ENCODE measurements around the gene PC. TPM values are rescaled to one million over a fixed set of nuclear protein-coding genes. Genes with fewer than 3 reads are reported as not detected.
A peak's percentile ranks its signal among the peaks of the same experiment; 100 is the strongest.

PC gene
- total RNA-seq, 1 experiment from 2014 or later: 24.5 TPM

DNA sequence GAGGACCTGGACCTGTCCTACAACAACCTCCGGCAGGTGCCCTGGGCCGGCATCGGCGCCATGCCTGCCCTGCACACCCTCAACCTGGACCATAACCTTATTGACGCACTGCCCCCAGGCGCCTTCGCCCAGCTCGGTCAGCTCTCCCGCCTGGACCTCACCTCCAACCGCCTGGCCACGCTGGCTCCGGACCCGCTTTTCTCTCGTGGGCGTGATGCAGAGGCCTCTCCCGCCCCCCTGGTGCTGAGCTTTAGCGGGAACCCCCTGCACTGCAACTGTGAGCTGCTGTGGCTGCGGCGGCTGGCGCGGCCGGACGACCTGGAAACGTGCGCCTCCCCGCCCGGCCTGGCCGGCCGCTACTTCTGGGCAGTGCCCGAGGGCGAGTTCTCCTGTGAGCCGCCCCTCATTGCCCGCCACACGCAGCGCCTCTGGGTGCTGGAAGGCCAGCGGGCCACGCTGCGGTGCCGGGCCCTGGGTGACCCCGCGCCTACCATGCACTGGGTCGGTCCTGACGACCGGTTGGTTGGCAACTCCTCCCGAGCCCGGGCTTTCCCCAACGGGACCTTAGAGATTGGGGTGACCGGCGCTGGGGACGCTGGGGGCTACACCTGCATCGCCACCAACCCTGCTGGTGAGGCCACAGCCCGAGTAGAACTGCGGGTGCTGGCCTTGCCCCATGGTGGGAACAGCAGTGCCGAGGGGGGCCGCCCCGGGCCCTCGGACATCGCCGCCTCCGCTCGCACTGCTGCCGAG lies 99.8 kb downstream of the PC start:
- H3K4me2 ChIP-seq (ENCODE audit: low read length): peak overlapping the region; percentile 93
- CTCF ChIA-PET: no interaction called here
- no peak overlapping the region for H3K27ac ChIP-seq (ENCODE audit: low read length)
- ATAC-seq: no peak
- no peaks in the 10 kb centered on the region for H3K9me3 ChIP-seq (ENCODE audit: low read length)
- intact Hi-C loops (cut with micrococcal nuclease): no loop called here
- no peaks in the 10 kb centered on the region for H4K20me1 ChIP-seq (ENCODE audit: low read length)
- no peaks in the 10 kb centered on the region; the same call in 1 of the 2 replicates for H3K36me3 ChIP-seq (ENCODE audit: low read depth, low read length)
- peak overlapping the region; percentile 95 for H3K4me3 ChIP-seq (ENCODE audit: low read length)
- H3K9me2 ChIP-seq (replicated peaks; ENCODE audit: low read length): no peaks in the 10 kb centered on the region
- TF ChIP-seq EZH2phosphoT487 (IDR thresholded peaks at IDR 0.05; ENCODE audit: borderline replicate concordance, low read length) (no peak), EZH2 (IDR thresholded peaks at IDR 0.05; ENCODE audit: low read length, unreplicated experiment) (no peak)
- TF ChIP-seq, protein P1, sequence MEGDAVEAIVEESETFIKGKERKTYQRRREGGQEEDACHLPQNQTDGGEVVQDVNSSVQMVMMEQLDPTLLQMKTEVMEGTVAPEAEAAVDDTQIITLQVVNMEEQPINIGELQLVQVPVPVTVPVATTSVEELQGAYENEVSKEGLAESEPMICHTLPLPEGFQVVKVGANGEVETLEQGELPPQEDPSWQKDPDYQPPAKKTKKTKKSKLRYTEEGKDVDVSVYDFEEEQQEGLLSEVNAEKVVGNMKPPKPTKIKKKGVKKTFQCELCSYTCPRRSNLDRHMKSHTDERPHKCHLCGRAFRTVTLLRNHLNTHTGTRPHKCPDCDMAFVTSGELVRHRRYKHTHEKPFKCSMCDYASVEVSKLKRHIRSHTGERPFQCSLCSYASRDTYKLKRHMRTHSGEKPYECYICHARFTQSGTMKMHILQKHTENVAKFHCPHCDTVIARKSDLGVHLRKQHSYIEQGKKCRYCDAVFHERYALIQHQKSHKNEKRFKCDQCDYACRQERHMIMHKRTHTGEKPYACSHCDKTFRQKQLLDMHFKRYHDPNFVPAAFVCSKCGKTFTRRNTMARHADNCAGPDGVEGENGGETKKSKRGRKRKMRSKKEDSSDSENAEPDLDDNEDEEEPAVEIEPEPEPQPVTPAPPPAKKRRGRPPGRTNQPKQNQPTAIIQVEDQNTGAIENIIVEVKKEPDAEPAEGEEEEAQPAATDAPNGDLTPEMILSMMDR (conservative IDR thresholded peaks at IDR 0.05; ENCODE audit: low read depth, low read length): no peak
- BruUV-seq (replicated peaks): TSS peak; percentile 44
- no peak for DNase-seq
- H3K4me1 ChIP-seq (ENCODE audit: insufficient read depth, low read length): peaks cover 17% of the 10 kb centered on the region
- H3K27me3 ChIP-seq (ENCODE audit: low read length): no peaks in the 10 kb centered on the region
- H3K79me2 ChIP-seq (ENCODE audit: low read length): peaks cover 27% of the 10 kb centered on the region
- H3K9ac ChIP-seq (ENCODE audit: low read length): no peak overlapping the region
- H3F3A ChIP-seq (ENCODE audit: low read length, unreplicated experiment): no peaks in the 10 kb centered on the region
- POLR2A ChIA-PET (ENCODE audit: unreplicated experiment): no interaction called here
- H2AFZ ChIP-seq (ENCODE audit: low read length): no peak overlapping the region

DNA sequence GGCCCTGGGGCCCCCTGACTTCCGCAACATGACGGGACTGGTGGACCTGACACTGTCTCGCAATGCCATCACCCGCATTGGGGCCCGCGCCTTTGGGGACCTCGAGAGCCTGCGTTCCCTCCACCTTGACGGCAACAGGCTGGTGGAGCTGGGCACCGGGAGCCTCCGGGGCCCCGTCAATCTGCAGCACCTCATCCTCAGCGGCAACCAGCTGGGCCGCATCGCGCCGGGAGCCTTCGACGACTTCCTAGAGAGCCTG lies 100.3 kb downstream of the PC start:
- Histone ChIP-seq H3K4me1 (ENCODE audit: insufficient read depth, low read length) (peaks cover 17% of the 10 kb centered on the region), H3K4me3 (ENCODE audit: low read length) (peak overlapping the region; percentile 95), H3F3A (ENCODE audit: low read length, unreplicated experiment) (no peaks in the 10 kb centered on the region), H3K79me2 (ENCODE audit: low read length) (peaks cover 27% of the 10 kb centered on the region), H2AFZ (ENCODE audit: low read length) (no peak overlapping the region), H3K9ac (ENCODE audit: low read length) (peak overlapping the region; percentile 84; the same call in 1 of the 2 replicates), H3K9me2 (replicated peaks; ENCODE audit: low read length) (no peaks in the 10 kb centered on the region), H3K9me3 (ENCODE audit: low read length) (no peaks in the 10 kb centered on the region), H3K36me3 (ENCODE audit: low read depth, low read length) (no peaks in the 10 kb centered on the region; the same call in 1 of the 2 replicates), H3K27ac (ENCODE audit: low read length) (no peak overlapping the region), H4K20me1 (ENCODE audit: low read length) (no peaks in the 10 kb centered on the region), H3K27me3 (ENCODE audit: low read length) (no peaks in the 10 kb centered on the region), H3K4me2 (ENCODE audit: low read length) (peak overlapping the region; percentile 93)
- intact Hi-C loops (cut with micrococcal nuclease): no loop called here
- POLR2A ChIA-PET (ENCODE audit: unreplicated experiment): no interaction called here
- no peak for DNase-seq
- no TSS peak for BruUV-seq (replicated peaks)
- CTCF ChIA-PET: no interaction called here
- no peak for TF ChIP-seq EZH2 (IDR thresholded peaks at IDR 0.05; ENCODE audit: low read length, unreplicated experiment)
- TF ChIP-seq, protein P1 (conservative IDR thresholded peaks at IDR 0.05; ENCODE audit: low read depth, low read length): no peak
- no peak for TF ChIP-seq EZH2phosphoT487 (IDR thresholded peaks at IDR 0.05; ENCODE audit: borderline replicate concordance, low read length)
- no peak for ATAC-seq

DNA sequence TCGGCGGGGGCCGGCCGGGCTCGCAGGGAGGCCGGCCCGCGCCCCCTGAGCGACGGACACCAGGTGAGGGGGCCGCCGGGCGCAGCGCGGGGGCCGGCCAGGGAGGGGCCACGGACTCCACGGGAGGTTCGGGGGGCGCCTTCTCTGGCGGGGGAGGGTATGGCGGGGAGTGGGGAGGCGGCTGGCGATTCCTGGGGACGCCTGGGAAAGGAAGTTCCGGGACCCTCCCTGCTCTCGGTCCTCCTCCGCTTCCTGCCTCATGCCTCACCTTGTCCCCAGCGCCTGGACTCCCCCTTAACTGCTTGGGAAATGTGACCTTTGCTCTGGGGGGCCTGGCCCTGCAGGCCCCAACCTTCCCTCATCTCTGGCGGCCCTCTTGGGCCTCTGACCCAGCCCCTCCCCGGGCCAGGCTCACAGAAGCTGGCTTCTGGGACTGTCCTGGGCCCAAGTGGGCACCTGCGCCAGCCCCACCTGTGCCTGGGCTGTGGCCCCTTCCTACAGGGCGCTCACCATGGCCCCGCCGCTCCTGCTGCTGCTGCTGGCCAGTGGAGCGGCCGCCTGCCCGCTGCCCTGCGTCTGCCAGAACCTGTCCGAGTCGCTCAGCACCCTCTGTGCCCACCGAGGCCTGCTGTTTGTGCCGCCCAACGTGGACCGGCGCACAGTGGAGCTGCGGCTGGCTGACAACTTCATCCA lies 100.8 kb downstream of the PC start:
- DNase-seq: no peak
- H3K36me3 ChIP-seq (ENCODE audit: low read depth, low read length): no peaks in the 10 kb centered on the region; the same call in 1 of the 2 replicates
- CTCF ChIA-PET: no interaction called here
- H3K9ac ChIP-seq (ENCODE audit: low read length): peak overlapping the region; percentile 84
- peak overlapping the region; percentile 25; the same call in 1 of the 2 replicates for H2AFZ ChIP-seq (ENCODE audit: low read length)
- TF ChIP-seq EZH2phosphoT487 (IDR thresholded peaks at IDR 0.05; ENCODE audit: borderline replicate concordance, low read length): no peak
- TF ChIP-seq, protein P1 (conservative IDR thresholded peaks at IDR 0.05; ENCODE audit: low read depth, low read length): no peak
- TF ChIP-seq EZH2 (IDR thresholded peaks at IDR 0.05; ENCODE audit: low read length, unreplicated experiment): no peak
- H3K27ac ChIP-seq (ENCODE audit: low read length): no peak overlapping the region
- intact Hi-C loops (cut with micrococcal nuclease): no loop called here
- no peaks in the 10 kb centered on the region for H3K27me3 ChIP-seq (ENCODE audit: low read length)
- no TSS peak for BruUV-seq (replicated peaks)
- POLR2A ChIA-PET (ENCODE audit: unreplicated experiment): no interaction called here
- peaks cover 17% of the 10 kb centered on the region for H3K4me1 ChIP-seq (ENCODE audit: insufficient read depth, low read length)
- ATAC-seq: peak; percentile 12
- H3K9me3 ChIP-seq (ENCODE audit: low read length): no peaks in the 10 kb centered on the region
- no peaks in the 10 kb centered on the region for H3K9me2 ChIP-seq (replicated peaks; ENCODE audit: low read length)
- peak overlapping the region; percentile 93 for H3K4me2 ChIP-seq (ENCODE audit: low read length)
- H3K79me2 ChIP-seq (ENCODE audit: low read length): peaks cover 27% of the 10 kb centered on the region
- no peaks in the 10 kb centered on the region for H4K20me1 ChIP-seq (ENCODE audit: low read length)
- peak overlapping the region; percentile 95 for H3K4me3 ChIP-seq (ENCODE audit: low read length)
- H3F3A ChIP-seq (ENCODE audit: low read length, unreplicated experiment): no peaks in the 10 kb centered on the region

Measured in PC-3 (cell line).